HL-60 (cell line): ENCODE measurements around the gene GAK.

Experiments
- CTCF ChIP-seq: IDR thresholded peaks from one replicate; pipeline ENCODE4 v1.5.1; 2011; ENCODE audit warnings: low read length, control low read depth, inconsistent platforms; ENCODE audit not compliant: insufficient read depth
- SPI1 ChIP-seq: IDR thresholded peaks from 2 replicates; pipeline ENCODE4 v1.6.1; 2012; ENCODE audit warnings: low read depth, mild to moderate bottlenecking, borderline replicate concordance

GRCh38 chr4:946517-947471, 14.7 kb upstream of the GAK start:
- no peak for TF ChIP-seq CTCF
- TF ChIP-seq SPI1 = no peak
